HG02852 (cell line): ENCODE measurements around the gene RARRES1.
"Not testable (repeated sequence)": the region's sequence is repeated elsewhere in the genome, so short reads cannot be mapped to it uniquely, and the experiment has no call there.

Source experiments
- ATAC-seq: cut with Tn5 transposase; IDR thresholded peaks from one replicate; pipeline ENCODE4 v1.9.1; 2021; ENCODE audit warnings: mild to moderate bottlenecking, moderate library complexity; ENCODE audit not compliant: unreplicated experiment

Gene RARRES1

GRCh38 chr3:158700559-158700958, 31.7 kb downstream of the RARRES1 start:
- no peak for ATAC-seq

- no peak for ATAC-seq
Measured at GRCh38 chr3:158696618-158697017, 35.6 kb downstream of the RARRES1 start.

GRCh38 chr3:158693866-158694456, 38.3 kb downstream of the RARRES1 start:
- not testable (repeated sequence) for ATAC-seq

GRCh38 chr3:158685159-158685558, 47.1 kb downstream of the RARRES1 start:
- ATAC-seq: no peak

GRCh38 chr3:158683230-158683962, 48.9 kb downstream of the RARRES1 start:
- peak; percentile 49 for ATAC-seq

- no peak for ATAC-seq
Measured at GRCh38 chr3:158680861-158681260, 51.4 kb downstream of the RARRES1 start.

- no peak for ATAC-seq
Measured at GRCh38 chr3:158679547-158680000, 52.7 kb downstream of the RARRES1 start.

GRCh38 chr3:158678687-158679086, 53.6 kb downstream of the RARRES1 start:
- ATAC-seq: no peak

- peak; percentile 99 for ATAC-seq
Measured at GRCh38 chr3:158672215-158673176, 59.8 kb downstream of the RARRES1 start, which contains the start of gene LXN. Gene LXN, minus strand, starts transcription at chr3:158672648. Its CDS starts 170 bp downstream, at chr3:158672478.

GRCh38 chr3:158671821-158672214, 60.4 kb downstream of the RARRES1 start:
- peak; percentile 17 for ATAC-seq

- no peak for ATAC-seq
Measured at GRCh38 chr3:158668506-158668905, 63.8 kb downstream of the RARRES1 start.

- ATAC-seq: no peak
Measured at GRCh38 chr3:158666416-158666815, 65.8 kb downstream of the RARRES1 start.

GRCh38 chr3:158663832-158664231, 68.4 kb downstream of the RARRES1 start:
- ATAC-seq: no peak

GRCh38 chr3:158663246-158663645, 69.0 kb downstream of the RARRES1 start:
- no peak for ATAC-seq

GRCh38 chr3:158660711-158661110, 71.5 kb downstream of the RARRES1 start:
- no peak for ATAC-seq

- peak; percentile 88 for ATAC-seq
Measured at GRCh38 chr3:158659454-158660237, 72.6 kb downstream of the RARRES1 start.

GRCh38 chr3:158658889-158659288, 73.4 kb downstream of the RARRES1 start:
- ATAC-seq: no peak

GRCh38 chr3:158652463-158652862, 79.8 kb downstream of the RARRES1 start:
- no peak for ATAC-seq

GRCh38 chr3:158651192-158651591, 81.1 kb downstream of the RARRES1 start:
- ATAC-seq: no peak

- ATAC-seq: no peak
Measured at GRCh38 chr3:158649791-158650190, 82.5 kb downstream of the RARRES1 start.
